Measurements from ENCODE around the gene SLC22A17. TPM values are rescaled to one million over a fixed set of nuclear protein-coding genes. Genes with fewer than 3 reads are reported as not detected.

The SLC22A17 gene
- total and polyA plus RNA-seq, 11 donors, result 7.2 to 14.9 (median 9.8) TPM

GRCh38 chr14:23307146-23307530 lies 45.5 kb downstream of the SLC22A17 start:
- intact Hi-C loops (cut with DNase I), result loop anchor here in 3 of 10 donors (2.0 to 10.0 kb wide), 3 partner anchors 14 to 248 kb away; partner anchors contain the start of genes ACIN1 (in 1 of the 3), C14orf119 (in 1 of the 3), PABPN1 (in 1 of the 3) and THTPA (in 1 of the 3)
- H3K4me1 ChIP-seq, result peaks cover 0 to 50% (median 32%) of the 10 kb centered on the region in 12 donors
- 16 to 18% (median 17%) methylated on average over 5 of the region's 5 CpGs for WGBS, 4 donors
- no peaks in the 10 kb centered on the region for H3K9me3 ChIP-seq
- no peaks in the 10 kb centered on the region for H3K27me3 ChIP-seq
- H3K4me3 ChIP-seq, result peak overlapping the region; percentile 60 to 96 (median 76)
- peak overlapping the region; percentile 60 to 94 (median 90) for H3K27ac ChIP-seq
- TF ChIP-seq POLR2A (IDR thresholded peaks at IDR 0.05), result no peak
- TF ChIP-seq CTCF (IDR thresholded peaks at IDR 0.05), result no peak
- DNase-seq (no peak), ATAC-seq (no peak)
- H3K36me3 ChIP-seq, result peaks cover 0 to 42% (median 27%) of the 10 kb centered on the region in 9 donors

GRCh38 chr14:23306412-23307145 lies 46.1 kb downstream of the SLC22A17 start, which contains the start of gene BCL2L2:
Gene BCL2L2 (plus strand): TSS chr14:23306833. CDS start chr14:23307768, 935 bp downstream.
- intact Hi-C loops (cut with DNase I), result loop anchor here in 3 of 10 donors (2.0 to 10.0 kb wide), 3 partner anchors 14 to 248 kb away; partner anchors contain the start of genes ACIN1 (in 1 of the 3), C14orf119 (in 1 of the 3), PABPN1 (in 1 of the 3) and THTPA (in 1 of the 3)
- Histone ChIP-seq H3K36me3 (peaks cover 0 to 36% (median 23%) of the 10 kb centered on the region in 9 donors), H3K4me3 (peak within 1 kb of the TSS; percentile 60 to 96 (median 76)), H3K4me1 (peaks cover 0 to 53% (median 32%) of the 10 kb centered on the region in 12 donors), H3K27ac (peak within 1 kb of the TSS; percentile 60 to 94 (median 90)), H3K27me3 (no peaks in the 10 kb centered on the region), H3K9me3 (no peaks in the 10 kb centered on the region)
- DNase-seq, result peak; percentile 93 to 96 (median 93)
- 0 to 1% (median 0%) methylated on average over 23 to 24 of the region's 24 CpGs for WGBS, 4 donors
- TF ChIP-seq CTCF (IDR thresholded peaks at IDR 0.05) (no peak), POLR2A (IDR thresholded peaks at IDR 0.05) (peak in 1 of 2 donors; percentile 72)
- ATAC-seq, result peak; percentile 73 to 88 (median 80)

GRCh38 chr14:23302290-23303225 lies 50.1 kb downstream of the SLC22A17 start, which contains the start of gene PPP1R3E:
Gene PPP1R3E (minus strand): TSS chr14:23302859. CDS start chr14:23302576, 283 bp downstream.
- 3 to 10% (median 4%) methylated on average over 31 to 81 of the region's 81 CpGs for WGBS, 4 donors
- intact Hi-C loops (cut with DNase I), result loop anchor here in 3 of 10 donors (5.0 to 10.0 kb wide), 3 partner anchors 180 to 252 kb away; partner anchors contain the start of genes ACIN1 (in 1 of the 3), C14orf119 (in 1 of the 3), THTPA (in 1 of the 3) and ZFHX2 (in 1 of the 3)
- Histone ChIP-seq H3K27me3 (no peaks in the 10 kb centered on the region), H3K4me3 (peak within 1 kb of the TSS; percentile 77 to 95 (median 82)), H3K27ac (peak within 1 kb of the TSS; percentile 94 to 100 (median 98)), H3K9me3 (no peaks in the 10 kb centered on the region), H3K4me1 (peaks cover 0 to 67% (median 41%) of the 10 kb centered on the region in 12 donors), H3K36me3 (peaks cover 0 to 19% (median 14%) of the 10 kb centered on the region in 9 donors)
- no peak for TF ChIP-seq POLR2A (IDR thresholded peaks at IDR 0.05)
- TF ChIP-seq CTCF (IDR thresholded peaks at IDR 0.05), result no peak
- ATAC-seq, result peak in 2 of 4 donors; percentile 38
- peak; percentile 62 to 83 (median 71) for DNase-seq

Data from heart left ventricle (tissue), 16 donors.